ENCODE results near the gene RSRC1.
"Not testable (repeated sequence)": the region's sequence is repeated elsewhere in the genome, so short reads cannot be mapped to it uniquely, and the experiment has no call there.

Gene RSRC1

DNA sequence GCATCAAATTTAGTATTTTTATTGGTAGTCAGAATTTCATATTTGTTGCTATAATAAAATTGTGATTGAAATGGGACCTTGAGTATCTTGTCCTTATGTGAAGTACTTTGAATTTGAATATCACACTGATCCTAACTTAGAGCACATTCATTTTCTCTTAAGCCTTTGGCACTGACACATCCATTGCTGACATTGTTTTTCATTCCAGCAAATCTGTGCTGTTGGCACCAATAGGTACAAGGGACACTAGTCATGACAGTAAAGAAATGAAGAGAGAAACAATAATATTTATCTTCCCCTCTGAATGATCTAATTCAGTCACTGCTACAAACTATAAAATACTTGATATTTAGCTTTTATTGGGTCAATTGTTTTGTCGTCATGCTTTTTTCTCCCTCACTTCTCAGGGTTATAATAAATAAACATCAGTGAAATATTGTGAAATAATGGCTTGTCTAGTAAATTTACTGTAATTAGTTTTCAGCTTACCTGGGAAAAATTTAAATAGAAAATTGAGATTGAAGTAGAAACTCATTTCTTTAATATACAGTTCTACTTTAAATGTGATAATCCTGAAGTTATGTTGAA lies 294.3 kb downstream of the RSRC1 start:
- no peak for DNase-seq (ENCODE audit: low read depth)

DNA sequence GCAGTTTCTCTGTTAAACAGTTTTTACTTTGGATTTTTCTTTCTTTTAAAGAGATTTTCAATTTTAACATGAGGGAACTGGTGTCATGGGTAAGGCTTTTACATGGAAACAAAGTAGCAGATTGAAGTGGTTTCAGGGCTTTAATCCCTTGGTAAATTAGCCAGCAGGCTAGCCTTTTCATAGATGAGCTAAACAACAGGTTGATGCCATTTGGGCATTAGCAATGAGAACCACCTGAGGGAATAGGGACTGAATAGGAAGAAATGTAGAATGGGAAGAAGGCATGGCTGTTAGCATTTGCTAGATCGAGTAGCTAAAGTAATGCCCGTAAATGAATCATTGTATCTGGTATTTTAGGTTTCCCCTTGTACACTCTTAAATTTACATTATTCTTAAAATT lies 295.6 kb downstream of the RSRC1 start:
- no peak for DNase-seq (ENCODE audit: low read depth)

DNA sequence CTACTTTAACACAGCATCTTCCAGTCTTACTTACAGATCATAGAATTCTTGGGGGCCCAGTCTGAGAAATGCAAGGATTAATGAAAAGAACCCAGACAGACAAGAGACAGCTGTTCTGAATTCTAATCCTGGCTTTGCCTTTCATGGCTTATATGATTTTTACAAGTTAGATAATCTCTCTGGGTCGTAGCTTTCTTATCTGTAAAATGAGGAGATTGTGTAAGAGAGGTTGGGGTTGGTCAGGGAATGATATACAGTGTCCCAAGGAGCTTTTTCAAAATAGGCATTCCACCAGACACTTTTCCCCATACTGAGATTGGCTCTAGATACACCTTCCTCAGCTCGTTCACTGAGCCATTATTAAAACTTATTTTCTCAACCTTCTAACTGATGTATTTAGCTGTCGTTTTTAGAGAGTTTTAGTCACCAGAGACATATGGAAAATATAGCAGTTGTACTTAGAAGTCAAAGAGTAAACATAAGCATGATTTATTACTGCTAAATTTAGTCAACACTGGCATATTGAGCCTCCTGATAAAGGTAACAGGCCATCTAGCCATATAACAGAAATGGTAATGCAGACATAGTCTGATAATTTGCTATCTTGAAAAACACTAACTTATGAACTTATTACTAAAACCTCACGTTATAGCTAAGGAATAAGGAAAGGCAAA lies 298.1 kb downstream of the RSRC1 start:
- DNase-seq (ENCODE audit: low read depth), result no peak

DNA sequence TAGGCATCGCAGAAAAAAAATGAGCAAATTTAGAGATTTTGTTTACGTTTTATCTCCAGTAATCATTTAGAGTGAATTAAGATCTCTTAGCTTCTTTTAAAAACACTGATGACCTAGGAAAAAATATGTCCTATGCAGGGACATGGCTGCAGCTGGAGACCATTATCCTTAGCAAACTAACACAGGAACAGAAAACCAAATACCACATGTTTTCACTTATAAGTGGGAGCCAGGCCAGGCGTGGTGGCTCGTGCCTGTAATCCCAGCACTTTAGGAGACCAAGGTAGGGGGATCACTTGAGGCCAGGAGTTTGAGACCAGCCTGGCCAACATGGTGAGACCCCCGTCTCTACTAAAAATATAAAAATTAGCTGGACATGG lies 298.6 kb downstream of the RSRC1 start:
- DNase-seq (ENCODE audit: low read depth), result not testable (repeated sequence)

DNA sequence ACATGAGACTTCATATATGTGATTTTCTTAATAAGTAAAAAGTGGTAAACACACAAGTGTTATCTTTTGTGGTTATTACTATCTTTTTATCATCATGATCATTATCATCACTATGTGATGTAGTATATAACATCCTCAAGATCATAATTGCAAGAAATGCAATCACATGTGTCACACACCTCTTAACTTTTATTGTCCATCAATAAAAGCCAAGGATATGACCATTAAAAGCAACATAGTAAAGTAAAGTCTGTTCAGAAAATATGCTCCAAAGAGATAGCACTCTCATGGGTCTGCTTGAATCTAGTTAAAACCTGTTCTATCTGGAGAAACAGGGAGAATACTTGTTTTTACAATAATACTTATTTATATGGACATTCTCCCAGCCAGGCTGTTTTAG lies 308.1 kb downstream of the RSRC1 start:
- no peak for DNase-seq (ENCODE audit: low read depth)

DNA sequence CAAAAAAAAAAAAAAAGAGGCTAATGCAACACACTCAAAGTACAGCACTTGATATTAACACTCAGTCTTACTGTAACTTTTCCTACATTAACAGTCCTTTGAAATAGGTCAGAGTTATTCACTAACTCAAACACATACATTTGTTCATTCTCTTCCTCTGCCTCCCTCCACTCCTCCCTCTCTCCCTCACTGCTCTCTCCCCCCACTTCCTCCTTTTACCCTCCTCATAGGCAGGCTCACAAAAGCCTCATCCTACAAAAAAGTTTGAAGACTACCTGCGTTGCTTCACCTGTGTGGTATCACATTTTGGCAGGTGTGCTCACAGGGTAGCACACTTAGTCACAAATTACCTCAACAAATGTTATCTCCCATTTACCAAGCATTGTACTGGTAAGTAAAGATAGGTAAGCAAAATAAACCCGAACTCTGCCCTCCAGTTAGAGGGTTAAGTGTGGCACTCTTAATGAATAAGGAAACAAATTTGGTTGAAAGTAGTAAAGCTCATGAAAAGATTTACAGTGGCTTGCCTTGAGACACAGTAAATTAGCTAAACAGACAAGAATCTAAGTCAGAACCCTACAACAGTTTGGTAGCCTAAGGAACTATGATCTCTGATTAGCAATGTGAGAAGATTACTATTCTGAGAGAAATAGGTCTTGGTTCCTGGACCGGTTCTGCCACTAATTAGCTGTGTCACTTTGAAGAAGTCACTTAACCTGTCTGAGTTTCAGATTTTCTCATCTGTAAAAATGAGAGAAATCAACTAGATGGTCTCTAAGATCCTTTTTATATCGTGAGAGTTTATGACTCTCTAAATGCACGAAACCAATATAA lies 310.1 kb downstream of the RSRC1 start:
- DNase-seq (ENCODE audit: low read depth), result no peak

DNA sequence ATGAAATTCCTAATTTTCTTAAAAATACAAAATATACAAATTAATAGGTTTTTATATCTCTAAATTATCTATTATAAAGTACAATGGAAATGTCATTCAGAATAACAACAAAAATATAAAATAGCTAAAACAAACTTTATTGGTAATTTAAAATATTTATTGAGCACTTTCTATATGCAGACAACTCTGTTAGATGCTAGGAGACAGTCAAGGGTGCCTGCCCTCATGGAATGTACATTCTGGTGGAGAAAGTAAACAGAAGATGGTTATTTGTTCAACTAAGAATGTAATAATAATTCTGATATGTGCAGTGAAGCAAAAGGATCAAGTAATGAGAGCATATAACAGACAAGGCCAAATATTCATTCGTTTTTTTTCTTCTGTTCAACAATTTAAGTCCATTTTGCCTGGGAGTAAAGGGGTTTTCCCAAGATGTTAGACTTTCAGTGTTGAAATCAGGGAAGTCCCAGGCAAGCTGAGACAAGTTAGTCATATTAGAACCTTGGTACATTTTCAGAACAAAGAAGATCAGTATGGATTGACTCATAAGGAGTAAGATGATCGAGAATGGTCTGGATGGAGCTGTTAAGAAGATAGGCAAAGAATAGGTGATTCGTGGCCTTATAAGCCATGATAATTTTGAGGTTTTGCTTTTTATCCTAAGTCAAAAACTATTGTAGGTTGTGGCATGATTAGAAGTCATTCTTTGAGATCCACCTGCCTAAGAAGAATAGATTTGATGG lies 310.9 kb downstream of the RSRC1 start:
- DNase-seq (ENCODE audit: low read depth), result peak; percentile 41

DNA sequence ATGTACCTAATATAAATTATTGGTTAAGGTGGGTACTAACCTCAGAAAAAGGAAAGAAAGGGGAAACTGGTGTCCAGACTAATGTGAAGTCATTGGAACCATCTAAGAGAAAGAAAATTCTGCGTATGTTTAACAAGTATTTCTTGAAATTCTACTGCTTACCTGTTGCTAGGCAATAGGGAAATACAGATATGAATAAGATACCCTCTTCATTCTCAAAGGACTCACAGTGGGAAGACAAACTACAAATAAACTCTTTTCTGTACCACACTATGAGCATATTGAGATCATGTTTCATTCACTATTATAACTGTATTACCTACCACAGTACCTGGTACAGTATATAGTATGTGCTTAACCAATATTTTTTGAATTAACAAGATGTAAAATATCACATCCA lies 320.6 kb downstream of the RSRC1 start:
- no peak for DNase-seq (ENCODE audit: low read depth)

DNA sequence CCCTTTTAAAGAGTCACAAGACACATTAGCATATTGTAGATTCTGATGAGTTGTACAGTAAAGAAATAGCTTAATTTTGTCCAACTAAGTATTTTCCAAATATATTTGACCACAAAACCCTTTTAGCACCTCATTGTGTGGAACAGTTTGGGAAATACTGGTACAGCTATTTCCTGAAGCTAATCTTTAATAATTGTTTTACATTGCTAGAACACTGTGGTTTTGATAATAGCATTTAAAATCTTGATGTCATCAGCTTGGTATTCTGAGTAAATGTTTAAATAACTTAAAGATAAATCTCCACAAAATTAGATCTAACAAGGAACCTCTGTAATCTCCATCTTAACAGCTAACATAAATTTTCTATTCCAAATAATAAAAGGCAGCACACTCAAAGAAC lies 321.1 kb downstream of the RSRC1 start:
- no peak for DNase-seq (ENCODE audit: low read depth)

DNA sequence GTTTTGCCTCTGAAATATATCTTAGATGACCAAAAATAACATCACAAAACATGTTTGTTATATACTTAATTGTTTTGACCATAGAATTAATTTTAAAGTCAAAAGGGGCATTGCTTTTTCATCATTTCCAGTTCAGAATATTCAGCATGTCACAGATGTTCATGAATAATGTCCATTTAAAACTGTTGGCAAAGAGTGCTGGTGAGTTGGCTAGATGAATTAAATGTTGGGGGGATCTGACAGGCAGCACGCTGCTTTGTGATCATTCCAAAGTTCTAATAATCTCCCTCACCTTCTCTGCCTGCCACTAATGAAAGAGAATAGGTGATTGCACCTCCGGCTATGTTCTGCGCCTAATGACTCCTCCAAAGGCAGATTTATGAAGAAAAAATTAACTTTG lies 321.9 kb downstream of the RSRC1 start:
- DNase-seq (ENCODE audit: low read depth), result no peak

DNA sequence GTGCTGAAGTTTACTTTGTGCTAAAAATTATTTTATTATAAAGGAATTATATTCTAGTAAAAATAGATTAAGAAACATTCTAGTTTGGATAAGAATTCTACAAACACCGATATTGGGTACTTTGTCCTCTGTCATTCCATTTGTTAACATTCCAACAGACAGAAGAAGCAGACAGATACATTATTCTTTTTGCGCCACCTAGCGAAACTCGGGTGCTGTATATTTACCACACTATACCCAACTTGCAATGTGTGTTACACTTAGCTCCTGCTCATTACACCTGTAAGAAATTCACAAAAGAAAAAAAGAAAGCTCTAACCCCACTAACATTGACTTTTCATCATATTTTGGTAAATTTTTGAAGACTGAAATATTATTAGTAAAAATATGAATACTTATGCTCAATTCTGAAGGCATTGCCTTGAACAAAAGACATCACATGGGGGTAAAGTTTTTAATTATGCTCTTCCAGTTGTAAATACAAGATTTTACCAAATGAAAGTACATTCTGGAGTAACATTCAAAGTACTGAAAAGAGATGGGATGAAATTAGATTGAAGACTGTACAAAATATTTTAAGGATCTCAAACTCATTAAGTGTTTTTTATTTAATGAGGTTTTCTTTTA lies 324.6 kb downstream of the RSRC1 start:
- peak; percentile 44 for DNase-seq (ENCODE audit: low read depth)

DNA sequence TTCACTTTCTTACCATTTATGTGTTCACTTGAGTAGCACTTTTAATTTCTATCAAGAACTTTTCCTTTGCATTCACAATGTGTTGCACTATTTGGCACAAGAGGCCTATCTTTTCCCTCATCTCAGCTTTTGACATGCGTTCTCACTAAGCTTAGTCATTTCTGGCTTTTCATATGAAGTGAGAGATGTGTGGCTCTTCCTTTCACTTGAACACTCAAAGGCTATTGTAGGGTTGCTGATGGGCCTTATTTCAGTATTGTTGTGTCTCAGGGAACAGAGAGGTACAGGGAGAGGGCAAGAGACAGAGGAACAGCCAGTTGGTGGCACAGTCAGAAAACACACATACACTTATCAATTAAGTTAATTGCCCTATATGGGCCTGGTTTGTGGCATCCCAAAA lies 333.7 kb downstream of the RSRC1 start:
- DNase-seq (ENCODE audit: low read depth), result no peak

DNA sequence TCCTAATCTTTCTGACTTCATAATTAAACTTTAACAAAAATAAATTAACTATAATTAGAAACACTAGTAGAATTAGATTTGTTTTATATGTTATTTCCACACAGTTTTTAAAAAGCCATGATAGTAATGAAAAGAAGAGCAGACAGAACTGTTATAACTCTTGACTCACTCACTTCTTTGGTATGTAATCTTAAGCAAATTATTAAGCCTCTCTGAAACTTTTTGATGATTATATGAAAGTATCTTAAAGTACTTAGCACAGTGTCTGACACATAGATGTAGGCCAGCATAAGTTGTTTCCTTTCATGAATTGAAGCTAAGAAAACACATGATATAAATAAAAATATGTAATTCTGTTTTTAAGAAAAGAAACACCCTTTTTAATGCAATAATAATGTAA lies 337.5 kb downstream of the RSRC1 start:
- DNase-seq (ENCODE audit: low read depth), result no peak

DNA sequence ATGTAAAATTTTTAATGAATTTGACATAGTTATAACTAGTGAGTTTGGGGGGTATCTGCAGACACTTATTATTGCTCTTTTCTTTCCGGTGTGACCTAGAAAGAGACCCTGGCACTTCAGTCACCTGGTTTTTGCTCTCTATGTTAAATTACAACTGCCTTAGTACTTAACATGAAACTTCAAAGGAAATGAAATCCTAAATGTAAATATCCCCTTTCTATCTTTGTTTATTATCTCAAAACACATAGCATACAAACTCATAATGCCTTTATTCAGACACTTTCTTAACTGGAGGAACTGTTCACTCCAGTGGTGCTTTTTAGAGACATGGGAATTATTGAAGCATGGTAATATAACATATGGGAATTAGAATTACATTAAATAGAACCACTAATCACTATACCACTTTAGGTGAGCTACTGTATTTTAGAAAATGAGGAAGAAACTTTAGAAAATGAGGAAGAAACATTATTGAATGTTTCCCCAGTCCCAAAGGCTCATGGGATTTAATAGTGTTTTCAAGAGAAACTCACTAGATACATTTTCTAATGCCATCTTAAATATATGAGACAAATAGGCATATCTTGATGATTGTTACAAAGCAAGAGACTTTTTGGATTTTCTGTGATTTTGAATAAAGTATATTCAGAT lies 341.6 kb downstream of the RSRC1 start:
- no peak for DNase-seq (ENCODE audit: low read depth)

DNA sequence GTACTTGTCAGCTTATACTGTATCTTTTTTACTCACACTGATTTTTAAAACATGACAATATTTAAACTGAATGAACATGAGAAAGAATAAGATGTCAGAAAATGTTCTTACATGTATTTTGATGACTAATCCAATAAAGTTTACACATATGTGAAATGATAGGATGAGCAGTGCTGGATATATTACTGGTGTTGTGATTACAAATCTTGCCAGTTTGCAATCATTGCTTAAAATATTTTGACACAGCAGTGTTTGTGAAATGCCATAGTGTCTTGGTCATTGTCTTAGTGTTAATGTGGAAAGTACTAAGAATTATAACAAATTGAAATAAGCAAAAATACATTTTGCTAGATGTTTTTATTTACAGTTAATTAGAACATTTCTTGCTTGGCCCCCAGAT lies 342.4 kb downstream of the RSRC1 start:
- DNase-seq (ENCODE audit: low read depth), result no peak

DNA sequence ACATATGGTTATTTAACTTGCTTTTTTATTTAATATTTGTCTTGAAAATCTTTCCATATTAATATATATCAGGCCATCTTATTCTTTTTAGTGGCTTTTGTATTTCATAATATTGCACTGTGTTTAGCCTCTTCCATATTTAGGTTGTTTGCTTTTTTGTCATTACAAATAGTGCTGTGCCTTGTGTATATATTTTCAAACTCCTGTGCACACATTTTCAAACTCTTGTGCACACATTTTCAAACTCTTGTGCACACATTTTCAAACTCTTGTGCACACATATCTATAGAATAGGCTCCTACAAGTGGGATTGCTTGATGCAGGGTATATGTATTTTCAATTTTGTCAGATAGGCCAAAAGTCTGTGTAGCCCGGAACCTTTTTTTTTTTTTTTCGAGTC lies 343.1 kb downstream of the RSRC1 start:
- no peak for DNase-seq (ENCODE audit: low read depth)

DNA sequence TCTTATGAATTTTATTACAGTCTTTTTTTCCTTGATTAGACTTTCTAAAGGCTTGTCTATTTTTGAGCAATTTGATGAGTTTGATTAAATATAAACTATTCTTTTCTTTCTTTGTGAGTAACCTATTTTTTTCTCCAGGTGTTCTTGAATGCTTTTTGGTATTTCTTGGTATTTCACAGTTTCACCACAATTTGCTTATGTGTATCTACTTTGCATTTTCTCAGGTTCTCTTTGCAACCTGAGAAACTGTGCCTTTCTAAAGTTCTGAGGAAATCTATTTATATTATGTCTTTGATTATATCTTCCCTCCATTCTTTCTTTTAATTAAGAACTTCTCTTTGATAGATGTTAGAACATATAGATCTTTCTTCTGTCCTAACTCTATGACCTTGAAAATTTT lies 344.0 kb downstream of the RSRC1 start:
- DNase-seq (ENCODE audit: low read depth), result no peak

DNA sequence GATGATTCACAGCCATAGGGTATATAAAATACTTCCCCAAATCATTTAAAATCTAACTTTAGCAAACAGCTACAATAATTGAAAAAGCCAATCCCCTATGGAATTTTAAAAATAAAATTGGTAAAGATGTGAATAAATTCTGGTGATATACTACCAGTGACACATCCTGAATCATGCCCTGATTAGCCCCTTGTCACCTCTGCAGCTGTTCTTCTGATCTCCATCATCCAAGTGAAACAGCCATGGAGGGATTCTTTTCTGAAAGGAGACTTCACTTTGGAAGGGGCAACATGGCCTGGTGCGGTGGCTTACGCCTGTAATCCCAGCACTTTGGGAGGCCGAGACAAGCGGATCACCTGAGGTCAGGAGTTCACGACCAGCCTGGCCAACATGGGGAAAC lies 345.5 kb downstream of the RSRC1 start:
- no peak for DNase-seq (ENCODE audit: low read depth)

DNA sequence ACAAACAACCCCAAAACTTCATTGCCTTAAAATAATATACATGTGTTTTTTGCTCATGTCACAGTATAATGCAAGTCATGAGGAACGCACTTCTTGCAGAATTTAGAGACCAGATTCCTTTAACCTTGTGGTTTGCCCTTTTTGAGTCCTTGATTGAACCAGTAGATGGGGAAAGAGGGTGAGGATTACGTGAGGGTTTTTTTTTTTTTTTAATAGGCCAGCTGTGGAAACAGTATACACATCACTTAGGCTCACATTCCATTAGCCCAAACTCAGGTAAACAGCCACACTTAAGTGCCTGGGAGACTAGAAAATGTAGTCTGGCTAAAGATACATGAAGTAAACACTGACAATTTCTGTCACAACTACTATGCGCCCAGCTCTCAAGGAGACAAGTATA lies 346.2 kb downstream of the RSRC1 start:
- DNase-seq (ENCODE audit: low read depth), result no peak

DNA sequence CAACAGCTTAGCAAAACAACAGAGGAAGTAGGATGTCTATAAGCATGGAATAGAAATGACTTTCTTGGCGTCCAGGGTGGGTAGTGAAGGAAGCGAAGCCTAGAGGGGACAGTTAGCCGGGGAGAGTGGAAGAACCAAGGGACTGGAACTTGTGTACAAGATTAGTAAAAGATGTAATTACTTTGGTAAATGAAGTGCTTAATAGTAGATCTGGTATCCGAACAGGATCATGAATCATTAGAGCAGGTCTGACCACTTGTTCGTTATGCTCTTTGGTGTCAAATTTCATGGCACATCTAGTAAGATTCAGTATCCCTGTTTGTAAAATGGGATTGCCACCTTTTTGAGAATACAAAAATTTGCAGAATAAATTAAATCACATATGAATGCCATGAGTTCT lies 348.6 kb downstream of the RSRC1 start:
- no peak for DNase-seq (ENCODE audit: low read depth)

DNA sequence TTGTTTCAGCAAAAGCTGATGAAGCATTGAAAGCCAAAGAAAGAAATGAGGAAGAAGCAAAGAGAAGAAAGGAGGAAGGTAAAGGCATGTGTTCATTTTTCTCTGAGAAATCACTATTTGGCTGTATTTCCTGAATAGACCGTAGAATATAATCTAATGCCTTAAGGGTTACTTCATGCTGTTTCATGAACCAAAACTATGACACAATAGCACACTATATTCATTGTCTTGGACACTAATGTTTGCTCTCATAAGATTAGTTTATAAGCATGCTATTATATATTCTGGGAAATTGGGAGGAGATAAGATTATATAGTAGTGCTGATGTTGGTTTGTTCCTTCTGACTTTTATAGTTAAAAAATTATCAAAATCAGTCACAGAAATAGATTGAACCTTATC lies 351.0 kb downstream of the RSRC1 start:
- no peak for DNase-seq (ENCODE audit: low read depth)

DNA sequence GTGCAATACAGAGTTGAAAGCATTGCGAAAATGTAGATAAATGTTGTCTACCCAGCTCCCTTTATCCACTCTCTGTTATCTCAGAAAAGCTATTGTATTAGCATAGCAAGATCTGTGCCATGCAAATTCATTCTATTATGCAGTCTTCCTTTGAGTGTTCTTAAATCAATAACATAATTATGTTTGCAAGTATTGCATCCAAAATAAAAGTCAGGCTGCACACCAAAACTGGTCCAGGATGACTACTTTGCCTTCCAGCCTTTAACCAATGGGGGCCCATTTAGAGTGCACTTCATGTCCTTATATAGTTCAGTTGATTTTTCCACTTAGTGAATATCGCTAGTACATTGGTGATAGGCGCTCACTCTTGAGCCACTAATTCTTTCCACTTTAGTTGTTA lies 353.7 kb downstream of the RSRC1 start:
- no peak for DNase-seq (ENCODE audit: low read depth)
